HuH-7.5 (cell line): ENCODE measurements around the gene SEMA5A.

ENCODE experiments used
- DNase-seq: peaks from one replicate; pipeline ENCODE4 v3.0.0; 2011; ENCODE audit warnings: low spot score

SEMA5A gene

DNA sequence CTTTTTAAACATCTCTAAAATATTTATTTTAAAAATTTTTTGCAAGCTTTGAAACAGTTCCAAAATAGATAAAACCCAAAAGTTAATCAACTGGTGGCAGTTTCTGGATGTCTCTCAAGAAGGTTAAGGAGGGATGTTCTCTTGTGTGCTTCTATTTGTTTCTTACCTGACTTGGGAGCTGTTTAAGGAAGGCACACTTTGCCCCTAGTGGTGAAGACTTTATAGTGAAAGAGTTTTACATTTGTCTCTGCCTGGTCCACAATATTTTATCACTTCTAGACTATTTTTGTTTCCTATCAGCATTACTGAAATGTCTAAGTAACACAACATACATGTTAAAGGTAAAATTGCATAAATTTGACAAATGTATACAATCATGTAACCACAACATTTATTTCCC is 552.8 kb downstream of the SEMA5A start:
- no peak for DNase-seq
